ENCODE results near the gene FANCI.

The FANCI gene

GRCh38 chr15:89364341-89364740 lies 120.6 kb downstream of the FANCI start:
- Mint-ChIP-seq H3K27ac (no peak overlapping the region), H3K4me3 (no peak overlapping the region), H3K36me3 (no peaks in the 10 kb centered on the region), H3K9me3 (no peaks in the 10 kb centered on the region), H3K4me1 (peaks cover 40% of the 10 kb centered on the region)
- ATAC-seq (no peak), DNase-seq (ENCODE audit: low spot score in 2 of 2) (no peak)

GRCh38 chr15:89364741-89365450 lies 121.1 kb downstream of the FANCI start:
- Mint-ChIP-seq H3K4me1 (peaks cover 35% of the 10 kb centered on the region), H3K4me3 (no peak overlapping the region), H3K9me3 (no peaks in the 10 kb centered on the region), H3K27ac (no peak overlapping the region), H3K36me3 (no peaks in the 10 kb centered on the region)
- DNase-seq (ENCODE audit: low spot score in 2 of 2) (no peak), ATAC-seq (no peak)

GRCh38 chr15:89365462-89366065 lies 121.8 kb downstream of the FANCI start:
- Mint-ChIP-seq H3K4me1 (peaks cover 34% of the 10 kb centered on the region), H3K36me3 (no peaks in the 10 kb centered on the region), H3K27ac (no peak overlapping the region), H3K4me3 (no peak overlapping the region), H3K9me3 (no peaks in the 10 kb centered on the region)
- ATAC-seq (no peak), DNase-seq (ENCODE audit: low spot score in 2 of 2) (no peak)

Data from stimulated activated effector memory CD8-positive, alpha-beta T cell treated with anti-CD3 and anti-CD28 coated beads, Interleukin-12 subunit alpha, Interleukin-12 subunit beta, amount 100 ng/mL, for 72 hours (primary cell).